Right atrium auricular region (tissue), 2 donors: ENCODE data around the gene TXLNB. TPM values are rescaled to one million over a fixed set of nuclear protein-coding genes. Genes with fewer than 3 reads are reported as not detected.
A peak's percentile ranks its signal among the peaks of the same experiment; 100 is the strongest.

Experiments used
- DNase-seq: peaks from one replicate; pipeline ENCODE4 v3.0.0-alpha.2; 2019; ENCODE audit warnings: low spot score
- H3K27ac ChIP-seq, 2 donors: fragments of 200-600 bp; sonication (generic); 1 replicate in 1 of 2; 2 replicates in 1 of 2; pipeline ENCODE4 v1.5.1; 2016 to 2019
- H3K27me3 ChIP-seq, 2 donors: fragments of 200-600 bp; sonication (generic); one replicate each; pipeline versions ENCODE4 v1.5.1 to v1.6.0; 2017 to 2019
- H3K36me3 ChIP-seq: fragments of 200-600 bp; sonication (generic); one replicate; pipeline ENCODE4 v1.5.1; 2016
- H3K4me1 ChIP-seq, 2 donors: fragments of 200-600 bp; sonication (generic); one replicate each; pipeline versions ENCODE4 v1.5.1 to v1.6.0; 2017 to 2019
- H3K4me3 ChIP-seq, 2 donors: fragments of 200-600 bp; sonication (generic); 1 replicate in 1 of 2; 2 replicates in 1 of 2; pipeline ENCODE4 v1.5.1; 2017 to 2019; ENCODE audit warnings: mild to moderate bottlenecking in 1 of 2, moderate library complexity in 1 of 2
- H3K9me3 ChIP-seq, 2 donors: fragments of 200-600 bp; sonication (generic); one replicate each; pipeline ENCODE4 v1.5.1; 2019
- total RNA-seq, 2 donors: library from RNA; depleted of rRNA; stranded (reverse); fragments of >200 nt; gene quantifications; one replicate each; pipeline ENCODE4 v1.1.0, GENCODE V29; 2016
- TF ChIP-seq, protein P1 (sequence below), 2 donors: fragments of 200-600 bp; sonication (generic); IDR thresholded peaks; one replicate each; pipeline ENCODE4 v1.5.1; 2019; ENCODE audit warnings: antibody characterized with exemption in 2 of 2

TXLNB gene
- total RNA-seq, 2 donors from 2014 or later: 74.7 to 132 TPM

- H3K4me1 ChIP-seq: peaks cover 0 to 9% of the 10 kb centered on the region in 2 donors
- no peak overlapping the region for H3K4me3 ChIP-seq
- no peaks in the 10 kb centered on the region for H3K9me3 ChIP-seq
- TF ChIP-seq, protein P1, sequence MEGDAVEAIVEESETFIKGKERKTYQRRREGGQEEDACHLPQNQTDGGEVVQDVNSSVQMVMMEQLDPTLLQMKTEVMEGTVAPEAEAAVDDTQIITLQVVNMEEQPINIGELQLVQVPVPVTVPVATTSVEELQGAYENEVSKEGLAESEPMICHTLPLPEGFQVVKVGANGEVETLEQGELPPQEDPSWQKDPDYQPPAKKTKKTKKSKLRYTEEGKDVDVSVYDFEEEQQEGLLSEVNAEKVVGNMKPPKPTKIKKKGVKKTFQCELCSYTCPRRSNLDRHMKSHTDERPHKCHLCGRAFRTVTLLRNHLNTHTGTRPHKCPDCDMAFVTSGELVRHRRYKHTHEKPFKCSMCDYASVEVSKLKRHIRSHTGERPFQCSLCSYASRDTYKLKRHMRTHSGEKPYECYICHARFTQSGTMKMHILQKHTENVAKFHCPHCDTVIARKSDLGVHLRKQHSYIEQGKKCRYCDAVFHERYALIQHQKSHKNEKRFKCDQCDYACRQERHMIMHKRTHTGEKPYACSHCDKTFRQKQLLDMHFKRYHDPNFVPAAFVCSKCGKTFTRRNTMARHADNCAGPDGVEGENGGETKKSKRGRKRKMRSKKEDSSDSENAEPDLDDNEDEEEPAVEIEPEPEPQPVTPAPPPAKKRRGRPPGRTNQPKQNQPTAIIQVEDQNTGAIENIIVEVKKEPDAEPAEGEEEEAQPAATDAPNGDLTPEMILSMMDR (IDR thresholded peaks at IDR 0.05): no peak
- H3K27me3 ChIP-seq: no peaks in the 10 kb centered on the region
- H3K36me3 ChIP-seq: peaks cover 38% of the 10 kb centered on the region
- no peak overlapping the region for H3K27ac ChIP-seq
- DNase-seq: no peak
Measured at GRCh38 chr6:139243536-139243935, 48.3 kb downstream of the TXLNB start.

GRCh38 chr6:139242457-139243240, 49.1 kb downstream of the TXLNB start:
- Histone ChIP-seq H3K27me3 (no peaks in the 10 kb centered on the region), H3K4me3 (no peak overlapping the region), H3K27ac (no peak overlapping the region), H3K9me3 (no peaks in the 10 kb centered on the region), H3K4me1 (peaks cover 0 to 9% of the 10 kb centered on the region in 2 donors), H3K36me3 (peaks cover 38% of the 10 kb centered on the region)
- TF ChIP-seq, protein P1 (IDR thresholded peaks at IDR 0.05): no peak
- no peak for DNase-seq

- DNase-seq: no peak
- no peak overlapping the region for H3K4me3 ChIP-seq
- no peaks in the 10 kb centered on the region for H3K9me3 ChIP-seq
- H3K36me3 ChIP-seq: peaks cover 32% of the 10 kb centered on the region
- peaks cover 0 to 9% of the 10 kb centered on the region in 2 donors for H3K4me1 ChIP-seq
- no peaks in the 10 kb centered on the region for H3K27me3 ChIP-seq
- TF ChIP-seq, protein P1 (IDR thresholded peaks at IDR 0.05): no peak
- peak overlapping the region in 1 of 2 donors; percentile 1 for H3K27ac ChIP-seq
Measured at GRCh38 chr6:139240161-139241010, 51.4 kb downstream of the TXLNB start.

DNA sequence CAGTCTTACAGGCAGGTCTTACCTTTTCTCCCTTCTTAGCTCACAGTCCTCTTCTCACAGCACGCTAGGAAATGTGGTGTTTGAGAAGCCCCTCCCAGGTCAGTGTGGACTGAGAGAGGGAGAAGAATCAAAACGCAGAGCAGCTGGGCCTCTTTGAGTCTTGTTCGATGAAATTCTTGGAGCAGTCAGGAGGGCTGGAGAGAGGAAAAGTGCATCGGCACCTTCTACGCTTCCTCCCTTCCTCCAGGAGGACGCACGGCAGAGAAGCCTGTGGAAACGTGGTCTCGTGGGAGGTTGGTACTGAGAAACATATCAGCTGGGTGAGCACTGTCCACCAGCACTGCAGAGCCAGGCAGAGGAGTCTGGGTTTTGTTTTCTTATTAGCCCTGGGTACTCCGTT, 52.7 kb downstream of the TXLNB start:
- TF ChIP-seq, protein P1 (IDR thresholded peaks at IDR 0.05): no peak
- Histone ChIP-seq H3K36me3 (peaks cover 20% of the 10 kb centered on the region), H3K4me1 (peaks cover 0 to 9% of the 10 kb centered on the region in 2 donors), H3K4me3 (no peak overlapping the region), H3K27ac (peak overlapping the region in 1 of 2 donors; percentile 15), H3K27me3 (no peaks in the 10 kb centered on the region), H3K9me3 (no peaks in the 10 kb centered on the region)
- DNase-seq: no peak

DNA sequence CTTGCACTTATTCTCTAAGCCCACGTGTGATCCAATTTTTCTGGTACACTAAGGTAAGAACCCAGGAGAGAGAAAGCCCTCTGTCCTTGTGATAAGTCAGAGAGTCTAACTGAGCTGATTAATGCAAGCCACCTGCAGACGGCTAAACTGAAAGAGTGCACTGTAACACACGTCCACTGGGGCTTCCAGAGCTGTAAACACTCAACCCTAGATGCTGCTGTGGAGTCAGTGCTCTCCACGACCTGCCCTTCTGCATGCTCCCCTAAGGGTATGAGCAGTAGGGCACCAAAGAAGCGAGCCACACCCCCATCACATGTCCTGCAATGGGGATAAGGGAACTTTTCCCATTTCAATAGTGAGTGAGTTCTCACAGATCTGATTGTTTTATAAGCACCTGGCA, 55.7 kb downstream of the TXLNB start:
- no peak for DNase-seq
- TF ChIP-seq, protein P1 (IDR thresholded peaks at IDR 0.05): no peak
- H3K36me3 ChIP-seq: peaks cover 5% of the 10 kb centered on the region
- no peak overlapping the region for H3K27ac ChIP-seq
- no peak overlapping the region for H3K4me3 ChIP-seq
- H3K4me1 ChIP-seq: peaks cover 0 to 9% of the 10 kb centered on the region in 2 donors
- H3K27me3 ChIP-seq: no peaks in the 10 kb centered on the region
- no peaks in the 10 kb centered on the region for H3K9me3 ChIP-seq
